SK-N-SH treated with all-trans-retinoic acid at 6 μM for 48 hours (cell line): ENCODE results near the gene CTR9.

Experiments
- ARNTL ChIP-seq: fragments of 450-650 bp; formaldehyde crosslinking; IDR thresholded peaks from 2 replicates; pipeline ENCODE4 v1.5.0; 2020; ENCODE audit warnings: low read depth, mild to moderate bottlenecking, moderate library complexity, borderline replicate concordance
- RARB ChIP-seq: fragments of 250-450 bp; sonication (Bioruptor Pico); IDR thresholded peaks from 2 replicates; pipeline ENCODE4 v1.8.0; 2021; ENCODE audit warnings: mild to moderate bottlenecking, moderate library complexity
- TF ChIP-seq, protein P1 (sequence below): fragments of 250-450 bp; sonication (Bioruptor Pico); IDR thresholded peaks from 2 replicates; pipeline ENCODE4 v1.5.1; 2020; ENCODE audit warnings: low read depth, mild to moderate bottlenecking, moderate library complexity
- TF ChIP-seq, protein P2 (sequence below): fragments of 250-450 bp; sonication (Bioruptor Pico); IDR thresholded peaks from 2 replicates; pipeline ENCODE4 v1.8.0; 2021; ENCODE audit warnings: low read depth, mild to moderate bottlenecking, moderate library complexity, borderline replicate concordance

DNA sequence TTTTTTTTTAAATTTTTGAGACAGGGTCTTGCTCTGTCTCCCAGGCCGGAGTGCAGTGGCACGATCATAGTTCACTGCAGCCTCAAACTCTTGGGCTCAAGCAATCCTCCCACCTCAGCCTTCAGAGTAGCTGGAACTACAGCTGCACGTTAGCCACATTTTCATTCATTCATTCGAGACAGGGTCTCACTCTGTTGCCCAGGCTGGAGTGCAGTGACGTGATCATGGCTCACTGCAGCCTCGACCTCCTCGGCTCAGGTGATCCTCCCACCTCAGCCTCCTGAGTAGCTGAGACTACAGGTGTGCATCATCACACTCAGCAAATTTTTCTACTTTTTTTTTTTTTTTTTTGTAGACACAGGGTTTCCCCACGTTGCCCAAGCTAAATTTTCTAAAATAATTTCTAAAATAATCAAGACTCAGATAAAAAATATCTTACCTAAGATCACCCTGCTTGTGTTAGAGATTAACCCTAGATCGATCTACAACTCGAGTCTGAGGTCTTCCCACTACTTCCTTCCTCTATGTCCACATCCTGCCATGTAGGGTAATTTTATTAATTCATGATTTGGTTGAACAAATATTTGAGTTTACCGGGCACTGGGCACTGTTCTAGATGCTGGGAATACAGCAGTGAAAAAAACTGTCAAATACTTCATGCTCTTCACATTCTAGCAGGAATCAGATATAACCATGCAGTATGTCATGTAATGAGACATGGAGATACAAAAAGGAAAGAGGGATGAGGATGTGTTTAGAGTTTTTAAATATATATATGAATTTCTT lies 42.6 kb downstream of the CTR9 start:
- TF ChIP-seq, protein P1, sequence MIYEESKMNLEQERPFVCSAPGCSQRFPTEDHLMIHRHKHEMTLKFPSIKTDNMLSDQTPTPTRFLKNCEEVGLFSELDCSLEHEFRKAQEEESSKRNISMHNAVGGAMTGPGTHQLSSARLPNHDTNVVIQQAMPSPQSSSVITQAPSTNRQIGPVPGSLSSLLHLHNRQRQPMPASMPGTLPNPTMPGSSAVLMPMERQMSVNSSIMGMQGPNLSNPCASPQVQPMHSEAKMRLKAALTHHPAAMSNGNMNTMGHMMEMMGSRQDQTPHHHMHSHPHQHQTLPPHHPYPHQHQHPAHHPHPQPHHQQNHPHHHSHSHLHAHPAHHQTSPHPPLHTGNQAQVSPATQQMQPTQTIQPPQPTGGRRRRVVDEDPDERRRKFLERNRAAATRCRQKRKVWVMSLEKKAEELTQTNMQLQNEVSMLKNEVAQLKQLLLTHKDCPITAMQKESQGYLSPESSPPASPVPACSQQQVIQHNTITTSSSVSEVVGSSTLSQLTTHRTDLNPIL (CRISPR knock-in tag) = no peak
- no peak for TF ChIP-seq ARNTL (CRISPR knock-in tag)
- TF ChIP-seq, protein P2, sequence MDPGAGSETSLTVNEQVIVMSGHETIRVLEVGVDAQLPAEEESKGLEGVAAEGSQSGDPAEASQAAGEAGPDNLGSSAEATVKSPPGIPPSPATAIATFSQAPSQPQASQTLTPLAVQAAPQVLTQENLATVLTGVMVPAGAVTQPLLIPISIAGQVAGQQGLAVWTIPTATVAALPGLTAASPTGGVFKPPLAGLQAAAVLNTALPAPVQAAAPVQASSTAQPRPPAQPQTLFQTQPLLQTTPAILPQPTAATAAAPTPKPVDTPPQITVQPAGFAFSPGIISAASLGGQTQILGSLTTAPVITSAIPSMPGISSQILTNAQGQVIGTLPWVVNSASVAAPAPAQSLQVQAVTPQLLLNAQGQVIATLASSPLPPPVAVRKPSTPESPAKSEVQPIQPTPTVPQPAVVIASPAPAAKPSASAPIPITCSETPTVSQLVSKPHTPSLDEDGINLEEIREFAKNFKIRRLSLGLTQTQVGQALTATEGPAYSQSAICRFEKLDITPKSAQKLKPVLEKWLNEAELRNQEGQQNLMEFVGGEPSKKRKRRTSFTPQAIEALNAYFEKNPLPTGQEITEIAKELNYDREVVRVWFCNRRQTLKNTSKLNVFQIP (CRISPR knock-in tag) = no peak
- TF ChIP-seq RARB (CRISPR knock-in tag) = no peak
